Calu3 (cell line): ENCODE measurements around the gene MACO1. TPM values are rescaled to one million over a fixed set of nuclear protein-coding genes. Genes with fewer than 3 reads are reported as not detected.

Experiments used
- BruUV-seq: library from RNA; stranded (reverse); fragments of 400-500 nt; replicated peaks from 2 replicates; lab custom pipeline; 2021; lab: Mats Ljungman, UMichigan
- CTCF ChIA-PET: fragments of 300-600 bp; sonication (Branson Sonifier 250); formaldehyde crosslinking; loops from one replicate; lab custom pipeline; 2022; ENCODE audit warnings: antibody characterized with exemption; lab: Charles Lee
- DNase-seq: peaks from one replicate; pipeline ENCODE4 v3.0.0; 2022
- H3K27ac Mint-ChIP-seq: one replicate; pipeline ENCODE4 v1.8.0; 2022; ENCODE audit warnings: mixed read lengths; ENCODE audit not compliant: unreplicated experiment
- H3K27me3 Mint-ChIP-seq: one replicate; pipeline ENCODE4 v1.8.0; 2022; ENCODE audit warnings: mixed read lengths; ENCODE audit not compliant: unreplicated experiment
- H3K36me3 Mint-ChIP-seq: one replicate; pipeline ENCODE4 v1.8.0; 2022; ENCODE audit warnings: mild to moderate bottlenecking, moderate library complexity, mixed read lengths; ENCODE audit not compliant: insufficient read depth, unreplicated experiment
- H3K4me1 Mint-ChIP-seq: one replicate; pipeline ENCODE4 v1.8.0; 2022; ENCODE audit warnings: mild to moderate bottlenecking, low read depth, mixed read lengths; ENCODE audit not compliant: unreplicated experiment
- H3K4me3 Mint-ChIP-seq: one replicate; pipeline ENCODE4 v1.8.0; 2022; ENCODE audit warnings: mild to moderate bottlenecking, low read depth, moderate library complexity, mixed read lengths; ENCODE audit not compliant: unreplicated experiment
- H3K9me3 Mint-ChIP-seq: one replicate; pipeline ENCODE4 v1.8.0; 2022; ENCODE audit warnings: low read depth, mixed read lengths; ENCODE audit not compliant: unreplicated experiment
- intact Hi-C: fragments of 100-400 bp; cut with micrococcal nuclease; formaldehyde crosslinking; loops from one replicate; pipeline ENCODE4 v1.10.0; 2022; ENCODE audit not compliant: unreplicated experiment
- total RNA-seq: library from RNA; stranded (reverse); gene quantifications from 2 replicates; pipeline ENCODE4 v1.2.3, GENCODE V29; 2022
- TF ChIP-seq, protein P1 (sequence below): fragments of 200-600 bp; IDR thresholded peaks from one replicate; pipeline ENCODE4 v1.8.0; 2022; ENCODE audit warnings: antibody characterized with exemption; ENCODE audit not compliant: unreplicated experiment

MACO1 gene
- total RNA-seq, 1 experiment from 2014 or later = 16.4 TPM

DNA sequence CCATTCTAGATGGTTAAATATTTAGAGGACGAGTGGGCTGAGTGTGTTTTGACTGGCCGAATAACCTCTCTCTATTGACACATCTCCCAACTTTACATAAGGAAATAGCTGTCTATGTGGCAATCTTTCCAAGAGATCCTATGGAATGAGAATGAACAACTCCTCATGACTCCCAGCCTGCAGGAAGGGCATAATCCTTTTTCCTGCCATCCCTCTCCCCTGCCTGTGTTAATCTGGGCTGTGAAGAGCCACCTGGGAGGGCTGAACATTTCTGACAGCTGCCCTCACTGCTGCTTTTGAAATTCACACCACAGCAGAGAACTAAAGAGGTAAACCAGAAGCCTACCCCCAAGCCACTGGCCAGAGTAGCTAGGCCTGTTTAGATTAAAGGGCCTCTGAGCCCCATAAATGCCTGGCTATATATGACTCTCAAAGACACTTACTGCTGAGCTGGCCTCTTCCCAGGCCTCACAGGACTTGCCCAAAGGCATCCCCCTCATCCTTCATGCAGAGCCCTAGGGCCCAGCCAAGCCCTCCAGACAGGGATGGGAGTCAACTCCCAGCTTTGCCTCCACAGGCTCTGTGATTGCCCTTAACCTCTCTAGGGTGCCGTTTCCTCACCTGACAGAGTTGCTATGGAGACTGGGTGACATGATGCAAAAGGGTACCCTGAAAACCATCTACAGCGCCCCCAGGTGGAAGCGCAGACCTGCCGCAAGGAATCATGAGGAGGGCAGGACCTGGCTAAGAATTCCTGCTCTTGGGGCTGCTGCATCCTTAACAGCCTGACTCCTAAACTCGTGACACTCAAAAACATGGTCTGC lies 70.8 kb downstream of the MACO1 start:
- CTCF ChIA-PET = interaction anchor here (0.6 kb wide), 1 partner anchor 347 kb away, joined by 5 read pairs; no protein-coding TSS in a partner anchor
- peaks cover 7% of the 10 kb centered on the region for H3K36me3 Mint-ChIP-seq
- no peak overlapping the region for H3K4me3 Mint-ChIP-seq
- no peak overlapping the region for H3K27ac Mint-ChIP-seq
- DNase-seq = no peak
- no TSS peak for BruUV-seq
- intact Hi-C loops = loop anchor here (5.0 kb wide), 2 partner anchors 296 to 311 kb away; no protein-coding TSS in a partner anchor
- H3K9me3 Mint-ChIP-seq = no peaks in the 10 kb centered on the region
- no peaks in the 10 kb centered on the region for H3K4me1 Mint-ChIP-seq
- TF ChIP-seq, protein P1, sequence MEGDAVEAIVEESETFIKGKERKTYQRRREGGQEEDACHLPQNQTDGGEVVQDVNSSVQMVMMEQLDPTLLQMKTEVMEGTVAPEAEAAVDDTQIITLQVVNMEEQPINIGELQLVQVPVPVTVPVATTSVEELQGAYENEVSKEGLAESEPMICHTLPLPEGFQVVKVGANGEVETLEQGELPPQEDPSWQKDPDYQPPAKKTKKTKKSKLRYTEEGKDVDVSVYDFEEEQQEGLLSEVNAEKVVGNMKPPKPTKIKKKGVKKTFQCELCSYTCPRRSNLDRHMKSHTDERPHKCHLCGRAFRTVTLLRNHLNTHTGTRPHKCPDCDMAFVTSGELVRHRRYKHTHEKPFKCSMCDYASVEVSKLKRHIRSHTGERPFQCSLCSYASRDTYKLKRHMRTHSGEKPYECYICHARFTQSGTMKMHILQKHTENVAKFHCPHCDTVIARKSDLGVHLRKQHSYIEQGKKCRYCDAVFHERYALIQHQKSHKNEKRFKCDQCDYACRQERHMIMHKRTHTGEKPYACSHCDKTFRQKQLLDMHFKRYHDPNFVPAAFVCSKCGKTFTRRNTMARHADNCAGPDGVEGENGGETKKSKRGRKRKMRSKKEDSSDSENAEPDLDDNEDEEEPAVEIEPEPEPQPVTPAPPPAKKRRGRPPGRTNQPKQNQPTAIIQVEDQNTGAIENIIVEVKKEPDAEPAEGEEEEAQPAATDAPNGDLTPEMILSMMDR = no peak
- no peaks in the 10 kb centered on the region for H3K27me3 Mint-ChIP-seq

DNA sequence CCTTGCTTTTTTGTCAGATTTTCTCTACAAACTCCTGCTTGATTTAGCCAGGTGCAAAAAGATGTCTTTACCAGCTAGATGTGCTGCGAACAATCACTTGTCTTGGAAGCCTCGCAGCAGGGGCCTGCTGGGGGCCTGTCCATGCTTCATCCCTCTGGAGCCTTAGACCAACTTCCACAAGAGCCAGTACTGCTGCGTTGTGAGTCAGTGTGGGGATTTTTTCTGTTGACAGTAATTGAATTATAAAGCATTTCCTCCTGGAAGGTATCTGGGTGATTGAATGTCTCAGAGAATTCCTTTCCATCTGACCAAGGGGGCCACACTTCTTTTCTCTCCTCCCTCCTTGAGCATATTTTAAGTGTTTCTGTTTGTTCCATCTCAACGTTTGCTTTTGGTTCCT lies 72.3 kb downstream of the MACO1 start:
- BruUV-seq = no TSS peak
- Mint-ChIP-seq H3K36me3 (peaks cover 11% of the 10 kb centered on the region), H3K9me3 (no peaks in the 10 kb centered on the region), H3K4me1 (no peaks in the 10 kb centered on the region), H3K4me3 (no peak overlapping the region), H3K27ac (no peak overlapping the region), H3K27me3 (no peaks in the 10 kb centered on the region)
- no peak for DNase-seq
- intact Hi-C loops = loop anchor here (5.0 kb wide), 2 partner anchors 294 to 309 kb away; no protein-coding TSS in a partner anchor
- TF ChIP-seq, protein P1 = no peak
- CTCF ChIA-PET = no interaction called here

DNA sequence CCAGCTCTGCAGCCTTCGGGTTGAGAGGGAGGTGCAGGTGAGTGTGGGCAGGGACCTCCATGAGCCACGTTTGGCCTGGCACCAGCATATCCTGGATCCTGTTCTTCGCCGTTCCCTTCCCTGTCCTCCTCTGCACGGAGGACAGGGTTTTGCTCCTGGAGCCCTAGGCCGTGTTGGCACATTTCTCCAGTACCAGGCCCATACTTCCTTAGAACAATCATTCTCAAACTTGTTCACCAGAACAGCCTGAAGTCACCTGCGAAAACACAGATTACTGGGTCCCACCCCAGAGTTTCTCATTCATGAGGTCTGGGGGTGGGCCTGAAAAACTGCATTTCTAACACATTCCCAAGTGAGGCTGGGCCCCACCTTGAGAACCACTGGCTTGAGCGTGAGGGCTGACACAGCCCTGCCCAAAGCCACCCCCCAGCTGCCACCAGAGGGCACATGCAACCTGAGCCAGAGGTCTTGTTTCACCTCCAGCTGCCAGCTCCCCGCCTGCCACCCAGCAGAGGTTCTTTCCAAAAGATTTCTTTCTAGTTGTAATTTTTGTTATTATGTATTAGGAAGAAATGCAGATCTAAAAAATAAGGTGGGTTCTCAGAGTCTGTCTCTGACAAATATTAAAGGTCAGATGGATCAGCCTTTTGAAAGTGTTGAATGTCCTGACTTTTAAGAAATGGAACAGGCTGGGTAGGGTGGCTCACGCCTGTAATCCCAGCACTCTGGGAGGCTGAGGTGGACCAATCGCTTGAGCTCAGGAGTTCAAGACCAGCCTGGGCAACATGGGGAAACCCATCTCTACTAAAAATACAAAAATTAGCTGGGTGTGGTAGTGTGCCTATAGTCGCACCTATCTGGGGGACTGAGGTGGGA lies 73.1 kb downstream of the MACO1 start:
- intact Hi-C loops = loop anchor here (5.0 kb wide), 2 partner anchors 294 to 309 kb away; no protein-coding TSS in a partner anchor
- peak; percentile 75 for DNase-seq
- TF ChIP-seq, protein P1 = peak; percentile 39
- CTCF ChIA-PET = interaction anchor here (0.9 to 1.1 kb wide), 3 partner anchors 10 to 69 kb away, joined by 3 to 4 read pairs (median 3); no protein-coding TSS in a partner anchor
- Mint-ChIP-seq H3K27me3 (no peaks in the 10 kb centered on the region), H3K9me3 (no peaks in the 10 kb centered on the region), H3K4me3 (no peak overlapping the region), H3K27ac (no peak overlapping the region), H3K4me1 (no peaks in the 10 kb centered on the region), H3K36me3 (peaks cover 11% of the 10 kb centered on the region)
- BruUV-seq = no TSS peak
